Ishikawa (cell line): ENCODE measurements around the gene CAMK1G.

Experiments
- CEBPB ChIP-seq: IDR thresholded peaks from 2 replicates; pipeline ENCODE4 v1.6.1; 2012
- CREB1 ChIP-seq: IDR thresholded peaks from 2 replicates; pipeline ENCODE4 v1.6.1; 2012; ENCODE audit warnings: low read depth
- EGR1 ChIP-seq: IDR thresholded peaks from 2 replicates; pipeline ENCODE4 v1.6.1; 2012
- EP300 ChIP-seq: IDR thresholded peaks from 2 replicates; pipeline ENCODE4 v1.6.1; 2012; ENCODE audit warnings: borderline replicate concordance
- FOXM1 ChIP-seq: IDR thresholded peaks from 2 replicates; pipeline ENCODE4 v1.6.1; 2012; ENCODE audit warnings: low read depth, borderline replicate concordance
- MAX ChIP-seq: IDR thresholded peaks from 2 replicates; pipeline ENCODE4 v1.6.1; 2012
- NFIC ChIP-seq: IDR thresholded peaks from 2 replicates; pipeline ENCODE4 v1.6.1; 2012
- RAD21 ChIP-seq: IDR thresholded peaks from 2 replicates; pipeline ENCODE4 v1.6.1; 2012; ENCODE audit warnings: low read depth
- REST ChIP-seq: IDR thresholded peaks from 2 replicates; pipeline ENCODE4 v1.6.1; 2012; ENCODE audit warnings: low read depth, mild to moderate bottlenecking
- TAF1 ChIP-seq: IDR thresholded peaks from 2 replicates; pipeline ENCODE4 v1.6.1; 2012; ENCODE audit warnings: low read depth, mild to moderate bottlenecking
- TCF12 ChIP-seq: IDR thresholded peaks from 2 replicates; pipeline ENCODE4 v1.6.1; 2012; ENCODE audit warnings: low read depth
- TEAD4 ChIP-seq: IDR thresholded peaks from 2 replicates; pipeline ENCODE4 v1.6.1; 2012
- USF1 ChIP-seq: IDR thresholded peaks from 2 replicates; pipeline ENCODE4 v1.6.1; 2012
- YY1 ChIP-seq: IDR thresholded peaks from 2 replicates; pipeline ENCODE4 v1.6.1; 2012; ENCODE audit warnings: low read depth
- ZBTB7A ChIP-seq: IDR thresholded peaks from 2 replicates; pipeline ENCODE4 v1.6.1; 2012; ENCODE audit warnings: low read depth

The CAMK1G gene

GRCh38 chr1:209612646-209613399, 29.3 kb downstream of the CAMK1G start:
- TF ChIP-seq USF1 (no peak), TCF12 (no peak), ZBTB7A (no peak), TEAD4 (no peak), CREB1 (no peak)

- TF ChIP-seq CEBPB, result no peak
- TF ChIP-seq NFIC, result no peak
- TF ChIP-seq EGR1, result no peak
- no peak for TF ChIP-seq ZBTB7A
- no peak for TF ChIP-seq MAX
- TF ChIP-seq TAF1, result no peak
- no peak for TF ChIP-seq YY1
- no peak for TF ChIP-seq TCF12
- TF ChIP-seq REST, result no peak
- TF ChIP-seq RAD21, result no peak
- TF ChIP-seq FOXM1, result no peak
- TF ChIP-seq EP300, result no peak
- no peak for TF ChIP-seq USF1
- TF ChIP-seq TEAD4, result no peak
- TF ChIP-seq CREB1, result no peak
Measured at GRCh38 chr1:209613400-209614150, 30.1 kb downstream of the CAMK1G start.

GRCh38 chr1:209614151-209614420, 30.6 kb downstream of the CAMK1G start:
- no peak for TF ChIP-seq RAD21
- TF ChIP-seq TEAD4, result no peak

- TF ChIP-seq TCF12 (no peak), RAD21 (no peak), USF1 (no peak), MAX (no peak), NFIC (no peak), TAF1 (no peak), ZBTB7A (no peak), REST (no peak), EP300 (no peak), EGR1 (no peak), FOXM1 (no peak), YY1 (no peak), CREB1 (no peak), TEAD4 (no peak), CEBPB (no peak)
Measured at GRCh38 chr1:209614906-209615305, 31.4 kb downstream of the CAMK1G start.

GRCh38 chr1:209616366-209617046, 33.0 kb downstream of the CAMK1G start:
- no peak for TF ChIP-seq TAF1

- TF ChIP-seq TAF1, result no peak
- no peak for TF ChIP-seq CREB1
- TF ChIP-seq NFIC, result no peak
- TF ChIP-seq TCF12, result no peak
- TF ChIP-seq CEBPB, result no peak
- no peak for TF ChIP-seq FOXM1
- TF ChIP-seq REST, result no peak
- TF ChIP-seq ZBTB7A, result no peak
- TF ChIP-seq TEAD4, result no peak
- TF ChIP-seq YY1, result no peak
Measured at GRCh38 chr1:209617047-209617673, 33.6 kb downstream of the CAMK1G start.
